HCT116 (cell line): ENCODE measurements around the gene GNB1. TPM values are rescaled to one million over a fixed set of nuclear protein-coding genes. Genes with fewer than 3 reads are reported as not detected.

Experiments used
- ATAC-seq: fragments of 200-7000 bp; cut with Tn5 transposase; 2 replicates; pipeline ENCODE4 v1.9.1; 2020; ENCODE audit warnings: mild to moderate bottlenecking, moderate library complexity
- BruUV-seq: library from RNA; stranded (reverse); fragments of 400-500 nt; replicated peaks from 2 replicates; lab custom pipeline; 2021; lab: Mats Ljungman, UMichigan
- CTCF ChIA-PET: fragments of 300-600 bp; sonication (Branson Sonifier 250); formaldehyde crosslinking; loops from one replicate; lab custom pipeline; 2021; ENCODE audit warnings: antibody characterized with exemption; lab: Charles Lee
- POLR2A ChIA-PET: fragments of 300-600, 350-600 bp; sonication (Branson Sonifier 250); formaldehyde crosslinking; loops from one replicate; lab custom pipeline; 2021; ENCODE audit warnings: antibody characterized with exemption; lab: Charles Lee
- RAD21 ChIA-PET, 2 experiments: fragments of 300-600 bp; sonication (Branson Sonifier 250); formaldehyde crosslinking; loops; one replicate each; lab custom pipeline; 2023; ENCODE audit warnings: low total read pairs in 2 of 2; ENCODE audit not compliant: uncharacterized antibody in 2 of 2, unreplicated experiment in 2 of 2, low non-redundant PET in 1 of 2; lab: Charles Lee
- DNase-seq: peaks from one replicate; pipeline ENCODE4 v3.0.0-alpha.2; 2010; ENCODE audit warnings: low read depth, low spot score
- H2AFZ ChIP-seq: fragments of 200-600 bp; shearing (Covaris generic), sonication (generic); 2 replicates; pipeline ENCODE4 v1.6.1; 2017; ENCODE audit warnings: low read depth, mixed run types, mixed read lengths, antibody characterized with exemption, low read length; ENCODE audit not compliant: poor library complexity, severe bottlenecking
- H3K27ac ChIP-seq: 2 replicates; pipeline ENCODE4 v1.5.1; 2012; ENCODE audit warnings: low read depth, low read length
- H3K27me3 ChIP-seq: fragments of 200-600 bp; sonication (generic); 2 replicates; pipeline ENCODE4 v1.6.1; 2016; ENCODE audit warnings: mixed run types, low read length, mixed read lengths; ENCODE audit not compliant: insufficient read depth
- H3K36me3 ChIP-seq, 2 experiments: fragments of 200-500 bp in 1 of 2; fragments of 200-600 bp in 1 of 2; sonication (Bioruptor generic) in 1 of 2; sonication (generic) in 1 of 2; 2 replicates each; pipeline versions ENCODE4 v1.5.1 to v1.6.1; 2014 to 2016; ENCODE audit warnings: low read length in 2 of 2, inconsistent platforms in 1 of 2, mixed read lengths in 1 of 2, mixed run types in 1 of 2; ENCODE audit not compliant: insufficient read depth in 2 of 2, control insufficient read depth in 1 of 2
- H3K4me1 ChIP-seq, 2 experiments: fragments of 200-600 bp in 1 of 2; sonication (generic) in 1 of 2; 2 replicates each; pipeline versions ENCODE4 v1.5.1 to v1.6.1; 2012 to 2017; ENCODE audit warnings: low read length in 2 of 2, inconsistent platforms in 1 of 2, mild to moderate bottlenecking in 1 of 2, mixed read lengths in 1 of 2, mixed run types in 1 of 2, moderate library complexity in 1 of 2; ENCODE audit not compliant: insufficient read depth in 2 of 2, control insufficient read depth in 1 of 2
- H3K4me2 ChIP-seq: fragments of 200-600 bp; sonication (generic); 2 replicates; pipeline ENCODE4 v1.6.1; 2017; ENCODE audit warnings: mixed run types, low read length, mixed read lengths
- H3K4me3 ChIP-seq, 2 experiments: fragments of 200-600 bp in 1 of 2; sonication (generic) in 1 of 2; replicated peaks in 1 of 2; 2 replicates each; pipeline ENCODE4 v1.5.1; 2011 to 2016; ENCODE audit warnings: low read length in 2 of 2, control low read depth in 1 of 2, low read depth in 1 of 2, mild to moderate bottlenecking in 1 of 2, mixed read lengths in 1 of 2, mixed run types in 1 of 2
- H3K79me2 ChIP-seq: fragments of 200-600 bp; sonication (generic); 2 replicates; pipeline ENCODE4 v1.6.1; 2017; ENCODE audit warnings: mild to moderate bottlenecking, mixed run types, low read length, moderate library complexity, mixed read lengths; ENCODE audit not compliant: insufficient read depth
- H3K9ac ChIP-seq: fragments of 200-600 bp; sonication (generic); 2 replicates; pipeline ENCODE4 v1.6.1; 2016; ENCODE audit warnings: low read length, mixed read lengths
- H3K9me2 ChIP-seq: fragments of 200-600 bp; sonication (generic), shearing (Covaris generic); 2 replicates; pipeline ENCODE4 v1.6.1; 2017; ENCODE audit warnings: mixed run types, mild to moderate bottlenecking, moderate library complexity; ENCODE audit not compliant: insufficient read depth
- H3K9me3 ChIP-seq, 2 experiments: fragments of 200-500 bp in 1 of 2; fragments of 200-600 bp in 1 of 2; sonication (Bioruptor generic) in 1 of 2; sonication (generic) in 1 of 2; 2 replicates each; pipeline ENCODE4 v1.6.1; 2014 to 2017; ENCODE audit warnings: low read length in 2 of 2, mixed read lengths in 2 of 2, inconsistent platforms in 1 of 2, low read depth in 1 of 2, mild to moderate bottlenecking in 1 of 2, mixed run types in 1 of 2, moderate library complexity in 1 of 2; ENCODE audit not compliant: control insufficient read depth in 1 of 2, insufficient read depth in 1 of 2
- H4K20me1 ChIP-seq: fragments of 200-600 bp; sonication (generic), shearing (Covaris generic); 2 replicates; pipeline ENCODE4 v1.6.1; 2017; ENCODE audit warnings: mixed run types, mild to moderate bottlenecking, moderate library complexity; ENCODE audit not compliant: insufficient read depth
- ATF3 ChIP-seq: IDR thresholded peaks from 2 replicates; pipeline ENCODE4 v1.6.1; 2012
- CBX3 ChIP-seq: IDR thresholded peaks from 2 replicates; pipeline ENCODE4 v1.6.1; 2012; ENCODE audit warnings: low read depth
- CEBPB ChIP-seq: IDR thresholded peaks from 2 replicates; pipeline ENCODE4 v1.6.1; 2012; ENCODE audit warnings: low read depth
- CTCF ChIP-seq, 3 experiments: fragments of 200-600 bp in 1 of 3; sonication (generic) in 1 of 3; IDR thresholded peaks in 2 of 3; conservative IDR thresholded peaks in 1 of 3; 2 replicates each; pipeline ENCODE4 v1.5.1; 2012 to 2017; ENCODE audit warnings: low read depth in 2 of 3, low read length in 2 of 3, antibody characterized with exemption in 1 of 3, borderline replicate concordance in 1 of 3, control low read depth in 1 of 3, mild to moderate bottlenecking in 1 of 3, mixed read lengths in 1 of 3, mixed run types in 1 of 3, moderate library complexity in 1 of 3; ENCODE audit not compliant: insufficient read depth in 1 of 3
- EGR1 ChIP-seq: IDR thresholded peaks from 2 replicates; pipeline ENCODE4 v1.6.1; 2012; ENCODE audit warnings: low read depth
- ELF1 ChIP-seq: IDR thresholded peaks from 2 replicates; pipeline ENCODE4 v1.6.1; 2012; ENCODE audit warnings: low read depth, borderline replicate concordance
- EZH2 ChIP-seq: fragments of 200-600 bp; sonication (generic); IDR thresholded peaks from 2 replicates; pipeline ENCODE4 v1.6.1; 2017; ENCODE audit warnings: antibody characterized with exemption, mixed run types
- FOSL1 ChIP-seq: IDR thresholded peaks from 2 replicates; pipeline ENCODE4 v1.6.1; 2012; ENCODE audit warnings: low read depth
- JUND ChIP-seq: IDR thresholded peaks from 2 replicates; pipeline ENCODE4 v1.6.1; 2012
- POLR2A ChIP-seq: IDR thresholded peaks from 2 replicates; pipeline ENCODE4 v1.7.0; 2011; ENCODE audit warnings: borderline replicate concordance; ENCODE audit not compliant: insufficient read depth, insufficient read length; ENCODE audit errors: extremely low read depth
- POLR2AphosphoS5 ChIP-seq: IDR thresholded peaks from 2 replicates; pipeline ENCODE4 v1.6.1; 2011; ENCODE audit warnings: mild to moderate bottlenecking, low read depth, low read length, moderate library complexity
- SIN3A ChIP-seq: IDR thresholded peaks from 2 replicates; pipeline ENCODE4 v1.6.1; 2012; ENCODE audit warnings: low read depth
- SP1 ChIP-seq: IDR thresholded peaks from 2 replicates; pipeline ENCODE4 v1.6.1; 2012; ENCODE audit warnings: low read depth
- SRF ChIP-seq: IDR thresholded peaks from 2 replicates; pipeline ENCODE4 v1.6.1; 2012; ENCODE audit warnings: low read depth
- TCF7L2 ChIP-seq: IDR thresholded peaks from 2 replicates; pipeline ENCODE4 v1.7.0; 2011; ENCODE audit warnings: borderline replicate concordance, inconsistent platforms; ENCODE audit not compliant: insufficient read depth, insufficient read length; ENCODE audit errors: extremely low read depth
- ZBTB33 ChIP-seq: IDR thresholded peaks from 2 replicates; pipeline ENCODE4 v1.6.1; 2011; ENCODE audit warnings: mild to moderate bottlenecking, low read length, moderate library complexity; ENCODE audit not compliant: insufficient replicate concordance; ENCODE audit errors: extremely low read depth
- ZFX ChIP-seq: fragments of 450-650 bp; IDR thresholded peaks from 2 replicates; pipeline ENCODE4 v1.6.1; 2017
- ZNF274 ChIP-seq: fragments of 200-500 bp; sonication (Bioruptor generic); IDR thresholded peaks from 2 replicates; pipeline ENCODE4 v1.6.1; 2014; ENCODE audit warnings: mild to moderate bottlenecking, low read depth, low read length, inconsistent platforms
- intact Hi-C: fragments of 100-400 bp; cut with micrococcal nuclease; formaldehyde crosslinking; loops from 2 replicates; pipeline ENCODE4 v1.10.0; 2022
- total RNA-seq: library from RNA; stranded (reverse); gene quantifications from one replicate; pipeline ENCODE4 v1.2.1, GENCODE V29; 2021; ENCODE audit not compliant: unreplicated experiment
- TF ChIP-seq, protein P1 (sequence below): IDR thresholded peaks from 2 replicates; pipeline ENCODE4 v1.6.1; 2012

Gene GNB1
- total RNA-seq, 1 experiment from 2014 or later, result 371 TPM

- Histone ChIP-seq H3K4me1 (peaks cover 22 to 52% of the 10 kb centered on the region in 2 experiments; a peak in 3 of 4 replicates), H3K27me3 (no peaks in the 10 kb centered on the region), H3K9me3 (no peaks in the 10 kb centered on the region), H4K20me1 (no peaks in the 10 kb centered on the region; the same call in 1 of the 2 replicates), H3K9ac (peak overlapping the region; percentile 87), H3K27ac (peak overlapping the region; percentile 99), H3K9me2 (no peaks in the 10 kb centered on the region), H3K4me3 (peak overlapping the region; percentile 52 to 71), H3K4me2 (peak overlapping the region; percentile 80), H2AFZ (no peak overlapping the region), H3K36me3 (peaks cover 0 to 11% of the 10 kb centered on the region in 2 experiments; a peak in 1 of 4 replicates), H3K79me2 (peaks cover 38% of the 10 kb centered on the region)
- ATAC-seq (no peak), DNase-seq (no peak)
- no peak for TF ChIP-seq SRF
- TF ChIP-seq CTCF (IDR thresholded peaks at IDR 0.05 in 2 of 3, conservative IDR thresholded peaks at IDR 0.05 in 1 of 3; ENCODE audit: borderline replicate concordance in 1 of 3, insufficient read depth in 1 of 3, low read depth in 2 of 3, low read length in 2 of 3), result no peak
- no peak for TF ChIP-seq EGR1
- TF ChIP-seq ATF3, result no peak
- no peak for TF ChIP-seq TCF7L2
- TF ChIP-seq SP1, result no peak
- TF ChIP-seq SIN3A, result no peak
- TF ChIP-seq POLR2A, result no peak
- TF ChIP-seq CBX3, result no peak
- TF ChIP-seq JUND, result no peak
- TF ChIP-seq ZFX, result no peak
- TF ChIP-seq ELF1, result no peak
- TF ChIP-seq, protein P1, sequence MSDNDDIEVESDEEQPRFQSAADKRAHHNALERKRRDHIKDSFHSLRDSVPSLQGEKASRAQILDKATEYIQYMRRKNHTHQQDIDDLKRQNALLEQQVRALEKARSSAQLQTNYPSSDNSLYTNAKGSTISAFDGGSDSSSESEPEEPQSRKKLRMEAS, result no peak
- no peak for TF ChIP-seq POLR2AphosphoS5
- TF ChIP-seq FOSL1, result no peak
- TF ChIP-seq CEBPB, result no peak
- TF ChIP-seq EZH2, result no peak
- no peak for TF ChIP-seq ZBTB33
- no peak for TF ChIP-seq ZNF274
- ChIA-PET POLR2A (no interaction called here), CTCF (interaction anchor here (0.6 to 2.6 kb wide), 3 partner anchors 10 to 130 kb away, joined by 3 to 11 read pairs (median 6); no protein-coding TSS in a partner anchor), RAD21 (no interaction called here)
- intact Hi-C loops, result no loop called here
- BruUV-seq, result no TSS peak
Measured at GRCh38 chr1:1779320-1779675, 111.6 kb downstream of the GNB1 start.
